HepG2 (cell line): ENCODE results near the gene CSTF1. TPM values are rescaled to one million over a fixed set of nuclear protein-coding genes. Genes with fewer than 3 reads are reported as not detected.

Source experiments
- ARID5B ChIP-seq: IDR thresholded peaks from 2 replicates; pipeline ENCODE4 v1.4.0; 2020; ENCODE audit warnings: mild to moderate bottlenecking, missing genetic modification reagents
- CBX5 ChIP-seq: sonication (generic); formaldehyde crosslinking; IDR thresholded peaks from 2 replicates; pipeline ENCODE4 v1.4.0; 2020; ENCODE audit warnings: missing genetic modification reagents, borderline replicate concordance
- E2F2 ChIP-seq: sonication (generic); formaldehyde crosslinking; IDR thresholded peaks from 2 replicates; pipeline ENCODE4 v1.4.0; 2020; ENCODE audit warnings: missing genetic modification reagents, borderline replicate concordance
- IRF9 ChIP-seq: sonication (generic); formaldehyde crosslinking; IDR thresholded peaks from 2 replicates; pipeline ENCODE4 v1.8.0; 2022; ENCODE audit warnings: missing genetic modification reagents, mild to moderate bottlenecking, borderline replicate concordance
- MAF1 ChIP-seq: sonication (generic); formaldehyde crosslinking; IDR thresholded peaks from 2 replicates; pipeline ENCODE4 v1.5.0; 2020; ENCODE audit warnings: missing genetic modification reagents, borderline replicate concordance
- MIER3 ChIP-seq: IDR thresholded peaks from 2 replicates; pipeline ENCODE4 v1.6.1; 2016; ENCODE audit warnings: missing compliant biosample characterization, borderline replicate concordance
- NCOR1 ChIP-seq: fragments of 200-600 bp; sonication (generic); IDR thresholded peaks from 2 replicates; pipeline ENCODE4 v1.7.0; 2017; ENCODE audit warnings: antibody characterized with exemption, low read length, borderline replicate concordance
- SMARCE1 ChIP-seq: fragments of 450-650 bp; IDR thresholded peaks from 2 replicates; pipeline ENCODE4 v1.6.1; 2017; ENCODE audit warnings: borderline replicate concordance
- TMF1 ChIP-seq: sonication (generic); formaldehyde crosslinking; IDR thresholded peaks from 2 replicates; pipeline ENCODE4 v1.8.1; 2022; ENCODE audit warnings: low read depth, missing genetic modification reagents
- TRIM22 ChIP-seq: fragments of 450-650 bp; IDR thresholded peaks from 2 replicates; pipeline ENCODE4 v1.6.1; 2017
- UBTF ChIP-seq: sonication (generic); formaldehyde crosslinking; IDR thresholded peaks from 2 replicates; pipeline ENCODE4 v1.4.0; 2020; ENCODE audit warnings: mild to moderate bottlenecking, missing genetic modification reagents
- ZMYM3 ChIP-seq: sonication (generic); formaldehyde crosslinking; IDR thresholded peaks from 2 replicates; pipeline ENCODE4 v1.5.1; 2020; ENCODE audit warnings: mild to moderate bottlenecking, missing genetic modification reagents
- ZNF331 ChIP-seq: sonication (generic); formaldehyde crosslinking; IDR thresholded peaks from 2 replicates; pipeline ENCODE4 v1.4.0; 2020; ENCODE audit warnings: missing genetic modification reagents
- ZNF460 ChIP-seq: sonication (generic); formaldehyde crosslinking; IDR thresholded peaks from 2 replicates; pipeline ENCODE4 v1.5.1; 2020; ENCODE audit warnings: missing genetic modification reagents, mild to moderate bottlenecking, borderline replicate concordance
- ZNF530 ChIP-seq: sonication (generic); formaldehyde crosslinking; IDR thresholded peaks from 2 replicates; pipeline ENCODE4 v1.5.0; 2020; ENCODE audit warnings: low read depth, mild to moderate bottlenecking, missing genetic modification reagents
- ZNF598 ChIP-seq: sonication (generic); formaldehyde crosslinking; IDR thresholded peaks from 2 replicates; pipeline ENCODE4 v1.5.1; 2020; ENCODE audit warnings: mild to moderate bottlenecking, missing genetic modification reagents, borderline replicate concordance
- ZNF790 ChIP-seq: sonication (generic); formaldehyde crosslinking; IDR thresholded peaks from 2 replicates; pipeline ENCODE4 v1.8.0; 2022; ENCODE audit warnings: missing genetic modification reagents, mild to moderate bottlenecking, borderline replicate concordance
- ZNF839 ChIP-seq: sonication (generic); formaldehyde crosslinking; IDR thresholded peaks from 2 replicates; pipeline ENCODE4 v1.4.0; 2020; ENCODE audit warnings: missing genetic modification reagents, mild to moderate bottlenecking, borderline replicate concordance
- polyA plus RNA-seq, 8 experiments: library from polyadenylated mRNA; depleted of rRNA in 3 of 8; stranded (reverse) in 7 of 8; unstranded in 1 of 8; fragments of >200 nt; fragmentation: Illumina TruSeq in 4 of 8; extraction: Trizol in 4 of 8; gene quantifications; 2 replicates each; pipeline versions ENCODE4 v1.2.1 to v1.2.3, GENCODE V29; 2011 to 2016; ENCODE audit warnings: low read depth in 4 of 8, missing spikeins in 1 of 8, mixed read lengths in 1 of 8; ENCODE audit not compliant: insufficient read depth in 1 of 8
- total RNA-seq, 5 experiments: library from RNA; depleted of rRNA; stranded (reverse); fragments of >200 nt; fragmentation: Illumina TruSeq; extraction: Trizol; gene quantifications; 2 replicates each; pipeline ENCODE4 v1.2.3, GENCODE V29; 2016; ENCODE audit warnings: low read depth in 1 of 5

The CSTF1 gene
- total and polyA plus RNA-seq, 2 of the 13 experiments (the other 11 are each of a cell fraction or from before 2014, with no cell fraction given), result 70.9 to 100 TPM

GRCh38 chr20:56392132-56392880, at the start of gene CSTF1, which contains the start of gene AURKA (continued):
- TF ChIP-seq ZNF839 (peak; percentile 50; the same call in 1 of the 2 replicates), IRF9 (CRISPR knock-in tag) (peak; percentile 98), NCOR1 (peak; percentile 99), ZNF530 (no peak), MIER3 (peak; percentile 100; the same call in 1 of the 2 replicates), E2F2 (CRISPR knock-in tag) (peak; percentile 99), ARID5B (CRISPR knock-in tag) (peak; percentile 95), ZMYM3 (CRISPR knock-in tag) (peak; percentile 91), ZNF790 (CRISPR knock-in tag) (peak; percentile 93; the same call in 1 of the 2 replicates), TMF1 (CRISPR knock-in tag) (peak; percentile 85), ZNF460 (no peak; the same call in 1 of the 2 replicates), SMARCE1 (no peak), MAF1 (CRISPR knock-in tag) (peak; percentile 98; the same call in 1 of the 2 replicates), CBX5 (CRISPR knock-in tag) (peak; percentile 99), UBTF (CRISPR knock-in tag) (peak; percentile 96), ZNF598 (peak; percentile 93), ZNF331 (peak; percentile 98), TRIM22 (no peak)
